Skeletal muscle satellite cell (primary cell): ENCODE results near the gene CCDC91.
"Not testable (repeated sequence)": the region's sequence is repeated elsewhere in the genome, so short reads cannot be mapped to it uniquely, and the experiment has no call there.

ENCODE experiments used
- H3K27me3 ChIP-seq: 2 replicates; pipeline ENCODE4 v1.7.0; 2013; ENCODE audit warnings: low read length; ENCODE audit not compliant: control insufficient read depth, insufficient read depth
- H3K36me3 ChIP-seq: 2 replicates; pipeline ENCODE4 v1.7.0; 2013; ENCODE audit warnings: mild to moderate bottlenecking, control low read depth, low read length; ENCODE audit not compliant: insufficient read depth
- H3K4me1 ChIP-seq: 2 replicates; pipeline ENCODE4 v1.7.0; 2013; ENCODE audit warnings: low read length; ENCODE audit not compliant: control insufficient read depth, insufficient read depth
- H3K4me2 ChIP-seq: 2 replicates; pipeline ENCODE4 v1.7.0; 2013; ENCODE audit warnings: mild to moderate bottlenecking, low read length
- H3K4me3 ChIP-seq: 2 replicates; pipeline ENCODE4 v1.7.0; 2013; ENCODE audit warnings: low read length
- H3K9ac ChIP-seq: 2 replicates; pipeline ENCODE4 v1.7.0; 2013; ENCODE audit warnings: mild to moderate bottlenecking, low read depth, low read length, moderate library complexity
- H3K9me3 ChIP-seq: replicated peaks from 2 replicates; pipeline ENCODE4 v1.7.0; 2013; ENCODE audit warnings: mild to moderate bottlenecking, control low read depth, low read length

Gene CCDC91

DNA sequence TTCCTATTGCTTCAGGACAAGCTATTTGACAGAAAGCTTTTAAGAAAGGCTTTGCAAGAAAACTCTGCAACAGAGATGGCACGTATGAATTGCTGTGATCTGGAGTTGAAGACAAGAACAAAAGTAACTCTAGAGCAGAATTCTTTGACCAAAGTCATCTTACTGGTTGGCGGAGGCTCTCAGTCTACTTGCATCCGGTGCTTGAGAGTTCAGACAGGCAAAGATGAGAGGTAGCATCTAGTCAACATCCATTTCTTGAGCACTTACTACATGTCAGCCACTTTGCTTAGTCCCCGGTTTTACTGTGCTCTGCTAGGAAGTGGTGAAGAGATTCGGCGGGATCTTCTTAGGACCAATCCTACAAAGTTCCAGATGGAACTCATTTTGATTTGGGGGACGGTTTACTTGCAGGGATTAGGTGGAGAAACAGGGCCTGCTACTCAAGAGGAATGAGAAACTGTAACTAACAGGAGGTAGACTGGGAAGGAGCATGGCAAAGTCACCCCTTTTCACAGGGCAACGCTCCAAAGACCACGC is 404 bp upstream of the CCDC91 start:
- Histone ChIP-seq H3K36me3 (no peaks in the 10 kb centered on the region), H3K4me3 (peak overlapping the region; percentile 84), H3K4me1 (peaks cover 15% of the 10 kb centered on the region), H3K9ac (peak overlapping the region; percentile 96), H3K27me3 (no peaks in the 10 kb centered on the region), H3K9me3 (no peaks in the 10 kb centered on the region), H3K4me2 (peak overlapping the region; percentile 84)

- H3K9me3 ChIP-seq, result no peaks in the 10 kb centered on the region
- no peaks in the 10 kb centered on the region for H3K27me3 ChIP-seq
- H3K4me2 ChIP-seq, result peak overlapping the region; percentile 84
- peak overlapping the region; percentile 84 for H3K4me3 ChIP-seq
- H3K9ac ChIP-seq, result peak overlapping the region; percentile 96
- peaks cover 15% of the 10 kb centered on the region for H3K4me1 ChIP-seq
- no peaks in the 10 kb centered on the region for H3K36me3 ChIP-seq
Measured at GRCh38 chr12:28191051-28192048, 1.1 kb downstream of the CCDC91 start.

- H3K9me3 ChIP-seq, result no peaks in the 10 kb centered on the region
- H3K4me2 ChIP-seq, result peak overlapping the region; percentile 84
- peaks cover 15% of the 10 kb centered on the region for H3K4me1 ChIP-seq
- no peak overlapping the region for H3K4me3 ChIP-seq
- H3K36me3 ChIP-seq, result no peaks in the 10 kb centered on the region
- H3K27me3 ChIP-seq, result no peaks in the 10 kb centered on the region
- H3K9ac ChIP-seq, result no peak overlapping the region
Measured at GRCh38 chr12:28192125-28192524, 1.9 kb downstream of the CCDC91 start.

DNA sequence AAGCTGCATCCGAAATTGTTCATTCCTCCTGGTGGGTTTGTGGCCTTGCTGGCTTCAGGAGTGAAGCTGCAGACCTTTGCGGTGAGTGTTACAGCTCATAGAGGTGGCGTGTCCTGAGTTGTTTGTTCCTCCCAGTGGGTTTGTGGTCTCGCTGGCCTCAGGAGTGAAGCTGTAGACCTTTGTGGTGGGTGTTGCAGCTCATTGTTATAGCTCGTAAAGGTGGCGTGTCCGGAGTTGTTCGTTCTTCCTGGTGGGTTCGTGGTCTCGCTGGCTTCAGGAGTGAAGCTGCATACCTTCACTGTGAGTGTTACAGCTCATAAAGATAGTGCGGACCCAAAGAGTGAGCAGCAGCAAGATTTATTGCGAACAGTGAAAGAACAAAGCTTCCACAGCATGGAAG is 4.4 kb downstream of the CCDC91 start:
- H3K9ac ChIP-seq, H3K27me3 ChIP-seq, H3K9me3 ChIP-seq, H3K4me2 ChIP-seq, H3K4me3 ChIP-seq, H3K36me3 ChIP-seq: not testable (repeated sequence)
- H3K4me1 ChIP-seq, result peaks cover 15% of the 10 kb centered on the region

DNA sequence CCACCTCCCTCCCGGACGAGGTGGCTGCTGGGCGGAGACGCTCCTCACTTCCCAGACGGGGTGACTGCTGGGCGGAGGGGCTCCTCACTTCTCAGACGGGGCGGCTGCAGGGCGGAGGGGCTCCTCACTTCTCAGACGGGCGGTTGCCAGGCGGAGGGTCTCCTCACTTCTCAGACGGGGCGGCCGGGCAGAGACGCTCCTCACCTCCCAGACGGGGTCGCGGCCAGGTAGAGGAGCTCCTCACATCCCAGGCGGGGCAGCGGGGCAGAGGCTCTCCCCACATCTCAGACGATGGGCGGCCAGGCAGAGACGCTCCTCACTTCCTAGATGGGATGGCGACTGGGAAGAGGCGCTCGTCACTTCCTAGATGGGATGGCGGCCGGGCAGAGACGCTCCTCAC is 10.9 kb downstream of the CCDC91 start:
- not testable (repeated sequence) for H3K4me2 ChIP-seq, H3K4me3 ChIP-seq, H3K9ac ChIP-seq, H3K4me1 ChIP-seq, H3K36me3 ChIP-seq, H3K27me3 ChIP-seq, H3K9me3 ChIP-seq

GRCh38 chr12:28202374-28203130 is 12.3 kb downstream of the CCDC91 start:
- H3K9me3 ChIP-seq, result no peaks in the 10 kb centered on the region
- H3K36me3 ChIP-seq, result no peaks in the 10 kb centered on the region
- H3K27me3 ChIP-seq, result no peaks in the 10 kb centered on the region
- H3K9ac ChIP-seq, result no peak overlapping the region
- H3K4me1 ChIP-seq, result no peaks in the 10 kb centered on the region
- H3K4me2 ChIP-seq, result no peak overlapping the region
- no peak overlapping the region for H3K4me3 ChIP-seq

- no peaks in the 10 kb centered on the region for H3K4me1 ChIP-seq
- no peak overlapping the region for H3K4me2 ChIP-seq
- no peaks in the 10 kb centered on the region for H3K9me3 ChIP-seq
- no peak overlapping the region for H3K4me3 ChIP-seq
- peaks cover 6% of the 10 kb centered on the region for H3K36me3 ChIP-seq
- no peak overlapping the region for H3K9ac ChIP-seq
- no peaks in the 10 kb centered on the region for H3K27me3 ChIP-seq
Measured at GRCh38 chr12:28209782-28210181, 19.5 kb downstream of the CCDC91 start.

DNA sequence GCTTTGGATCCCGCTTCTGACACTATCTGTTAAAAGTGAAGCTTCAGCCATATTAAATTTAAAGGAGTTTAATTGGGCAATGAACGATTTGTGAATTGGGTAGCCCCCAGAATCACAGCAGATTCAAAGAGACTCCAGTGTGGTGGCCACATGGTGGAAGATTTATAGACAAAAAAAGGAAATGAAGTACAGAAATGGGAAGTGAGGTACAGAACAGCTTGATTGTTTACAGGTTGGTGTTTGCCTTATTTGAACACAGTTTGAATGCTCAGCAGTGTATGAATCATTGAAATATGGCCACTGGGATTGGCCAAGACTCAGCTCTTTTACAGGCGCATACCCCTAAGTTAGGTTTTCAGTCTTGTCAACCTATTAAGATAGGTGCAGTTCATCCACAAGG is 21.9 kb downstream of the CCDC91 start:
- no peak overlapping the region for H3K4me2 ChIP-seq
- no peaks in the 10 kb centered on the region for H3K9me3 ChIP-seq
- H3K4me1 ChIP-seq, result no peaks in the 10 kb centered on the region
- no peak overlapping the region for H3K4me3 ChIP-seq
- H3K27me3 ChIP-seq, result no peaks in the 10 kb centered on the region
- H3K9ac ChIP-seq, result no peak overlapping the region
- peaks cover 6% of the 10 kb centered on the region for H3K36me3 ChIP-seq

DNA sequence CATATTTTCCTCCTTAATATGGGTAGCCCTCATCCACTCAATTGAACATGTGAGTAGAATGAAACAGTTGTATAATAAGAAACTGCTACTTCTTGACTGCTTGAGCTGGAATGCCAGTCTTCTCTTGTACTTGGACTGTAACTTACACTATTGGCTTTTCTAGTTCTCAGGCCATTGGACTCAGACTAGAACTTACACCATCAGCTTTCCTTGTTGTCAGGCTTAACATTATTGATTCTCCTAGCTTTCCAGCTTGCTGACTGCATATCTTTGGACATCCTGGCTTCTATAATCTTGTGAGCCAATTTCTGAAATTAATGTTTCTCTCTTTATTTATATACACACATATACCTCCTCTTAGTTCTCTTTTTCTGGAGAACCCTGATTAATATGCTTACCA is 24.8 kb downstream of the CCDC91 start:
- Histone ChIP-seq H3K9ac (no peak overlapping the region), H3K4me1 (no peaks in the 10 kb centered on the region), H3K9me3 (no peaks in the 10 kb centered on the region), H3K27me3 (no peaks in the 10 kb centered on the region), H3K36me3 (peaks cover 6% of the 10 kb centered on the region), H3K4me3 (no peak overlapping the region), H3K4me2 (no peak overlapping the region)

DNA sequence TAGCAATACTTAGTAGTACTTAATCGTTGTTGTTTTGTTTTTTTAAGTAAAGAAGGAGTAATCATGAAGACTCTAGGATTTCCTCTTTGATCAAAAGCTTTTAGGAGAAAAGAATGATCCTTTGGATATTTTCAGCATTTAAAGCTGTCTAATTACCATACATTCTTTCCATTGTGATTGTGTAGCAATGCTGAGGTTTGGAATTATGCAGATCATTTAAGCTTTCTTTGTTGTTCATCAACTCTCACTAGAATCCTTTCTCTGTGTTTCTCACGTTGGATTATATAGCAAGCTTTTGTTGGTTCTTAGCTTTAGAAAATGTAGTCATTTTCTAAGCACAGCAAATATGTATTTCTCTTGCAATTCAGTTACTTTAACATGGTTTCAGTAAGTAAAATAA is 25.8 kb downstream of the CCDC91 start:
- H3K9me3 ChIP-seq, result no peaks in the 10 kb centered on the region
- no peak overlapping the region for H3K9ac ChIP-seq
- no peaks in the 10 kb centered on the region for H3K27me3 ChIP-seq
- no peak overlapping the region for H3K4me2 ChIP-seq
- H3K4me1 ChIP-seq, result no peaks in the 10 kb centered on the region
- H3K4me3 ChIP-seq, result no peak overlapping the region
- peaks cover 5% of the 10 kb centered on the region for H3K36me3 ChIP-seq

DNA sequence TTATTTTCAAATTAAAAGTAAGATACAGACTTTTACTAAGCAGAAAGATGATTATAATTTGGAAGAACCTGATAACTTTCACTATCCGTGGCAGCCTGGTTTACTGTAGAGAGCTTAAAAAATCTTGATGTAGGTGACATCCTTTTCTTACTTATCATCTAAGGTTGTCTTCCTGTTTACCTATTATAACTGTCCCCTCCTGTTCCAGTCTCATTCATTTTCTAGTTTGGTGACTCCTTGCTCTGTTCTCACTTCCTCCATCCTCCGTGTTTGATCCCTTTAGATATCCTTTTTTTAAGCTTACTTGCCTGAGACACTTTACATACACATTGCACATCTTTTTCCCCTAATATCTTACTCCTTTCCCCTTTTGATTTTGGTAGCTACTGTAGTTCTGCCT is 27.5 kb downstream of the CCDC91 start:
- Histone ChIP-seq H3K9ac (no peak overlapping the region), H3K36me3 (no peaks in the 10 kb centered on the region)

More for the DNA sequence above, 27.5 kb downstream of the CCDC91 start:
- H3K27me3 ChIP-seq, result no peaks in the 10 kb centered on the region
- H3K9me3 ChIP-seq, result no peaks in the 10 kb centered on the region
- H3K4me1 ChIP-seq, result no peaks in the 10 kb centered on the region
- no peak overlapping the region for H3K4me2 ChIP-seq
- H3K4me3 ChIP-seq, result no peak overlapping the region
